Left lung (tissue), 14 donors: ENCODE measurements around the gene FUT8. TPM values are rescaled to one million over a fixed set of nuclear protein-coding genes. Genes with fewer than 3 reads are reported as not detected.

Experiments used
- ATAC-seq: fragments of 200-7000 bp; cut with Tn5 transposase; one replicate; pipeline ENCODE4 v1.9.1; 2020; ENCODE audit warnings: moderate library complexity
- DNase-seq, 4 donors: peaks; one replicate each; pipeline ENCODE4 v3.0.0-alpha.2; 2013 to 2020
- H3K27ac ChIP-seq, 2 donors: fragments of 200-600 bp; sonication (generic) in 1 of 2; one replicate each; pipeline versions ENCODE4 v1.5.0 to v1.8.0; 2020 to 2021
- H3K27me3 ChIP-seq, 2 donors: fragments of 200-600 bp; sonication (generic) in 1 of 2; one replicate each; pipeline versions ENCODE4 v1.5.0 to v1.8.0; 2020 to 2021
- H3K36me3 ChIP-seq, 2 donors: fragments of 200-600 bp; sonication (generic) in 1 of 2; one replicate each; pipeline versions ENCODE4 v1.5.0 to v1.8.0; 2020 to 2021
- H3K4me1 ChIP-seq, 2 donors: fragments of 200-600 bp; one replicate each; pipeline ENCODE4 v1.8.0; 2021
- H3K4me3 ChIP-seq, 2 donors: fragments of 200-600 bp; sonication (generic) in 1 of 2; one replicate each; pipeline versions ENCODE4 v1.5.0 to v1.8.0; 2020 to 2021; ENCODE audit warnings: mild to moderate bottlenecking in 1 of 2
- H3K9me3 ChIP-seq, 2 donors: fragments of 200-600 bp; sonication (generic) in 1 of 2; one replicate each; pipeline versions ENCODE4 v1.5.0 to v1.8.0; 2020 to 2021
- CTCF ChIP-seq, 2 donors: fragments of 200-600 bp; sonication (generic) in 1 of 2; IDR thresholded peaks; one replicate each; pipeline versions ENCODE4 v1.5.0 to v1.8.0; 2021; ENCODE audit warnings: antibody characterized with exemption in 2 of 2
- intact Hi-C, 2 donors: fragments of 100-400 bp; cut with DNase I; formaldehyde crosslinking; loops; one replicate each; pipeline versions ENCODE4 v1.11.2 to v1.14.2; 2022
- long read RNA-seq, 12 donors: library from polyadenylated mRNA in 2 of 12; unstranded in 2 of 12; transcript quantifications; one replicate each; pipeline ENCODE4 v2.0.0 and lab custom pipeline, GENCODE V29; 2019 to 2026
- polyA plus RNA-seq, 6 donors: library from polyadenylated mRNA; unstranded; fragments of 120-200 nt; gene quantifications; one replicate each; pipeline ENCODE4 v1.2.1, GENCODE V29; 2013; ENCODE audit not compliant: insufficient read length in 6 of 6
- total RNA-seq, 2 donors: library from RNA; stranded (reverse); fragmentation: NEBNext Ultra II Directional; extraction: Animal tissue kit (Norgen Biotek cat#: 25700); gene quantifications; one replicate each; pipeline ENCODE4 v1.2.1, GENCODE V29; 2021
- donor health status: DM: no; HTN: yes; CAD: no.
- donor health status: DM: no; HTN: no; CAD: no.

FUT8 gene
- 10 to 100 TPM; 40.2 to 41.1 TPM for total RNA-seq
- 10 to 100 TPM; 28.7 to 35.0 (median 32.0) TPM for polyA plus RNA-seq
- long read RNA-seq, donor 1, full-length matches to known transcripts = 3 of 3 reads
- long read RNA-seq, donor 1, partial matches to known transcripts = 0 of 3 reads
- long read RNA-seq, donor 1, other reads (novel, unspliced or antisense) = 0 of 3 reads
- long read RNA-seq, donor 2, full-length matches to known transcripts = 1 of 25 reads
- long read RNA-seq, donor 2, partial matches to known transcripts = 24 of 25 reads
- long read RNA-seq, donor 2, other reads (novel, unspliced or antisense) = 0 of 25 reads
- long read RNA-seq, donor 3, full-length matches to known transcripts = 3 of 8 reads
- long read RNA-seq, donor 3, partial matches to known transcripts = 0 of 8 reads
- long read RNA-seq, donor 3, other reads (novel, unspliced or antisense) = 5 of 8 reads
- long read RNA-seq, donor 4, partial matches to known transcripts = 2 of 4 reads
- long read RNA-seq, donor 4, other reads (novel, unspliced or antisense) = 2 of 4 reads
- long read RNA-seq, donor 5 = 0 reads
- long read RNA-seq, donor 6 = 0 reads
- long read RNA-seq, donor 7 = 0 reads
- long read RNA-seq, donor 8, full-length matches to known transcripts = 1 of 9 reads
- long read RNA-seq, donor 8, partial matches to known transcripts = 8 of 9 reads
- long read RNA-seq, donor 8, other reads (novel, unspliced or antisense) = 0 of 9 reads
- long read RNA-seq, donor 9 = 0 reads
- long read RNA-seq, donor 10, full-length matches to known transcripts = 1 of 3 reads
- long read RNA-seq, donor 10, partial matches to known transcripts = 1 of 3 reads
- long read RNA-seq, donor 10, other reads (novel, unspliced or antisense) = 1 of 3 reads
- long read RNA-seq, donor 11, partial matches to known transcripts = 0 of 1 reads
- long read RNA-seq, donor 11, other reads (novel, unspliced or antisense) = 0 of 1 reads
- long read RNA-seq, donor 12 = 0 reads

GRCh38 chr14:65412032-65412846 lies at the start of gene FUT8:
Gene FUT8 (plus strand): TSS chr14:65412730. CDS start chr14:65561564, 148,834 bp downstream.
- Histone ChIP-seq H3K4me1 (peaks cover 5 to 26% of the 10 kb centered on the region in 2 donors), H3K36me3 (no peaks in the 10 kb centered on the region), H3K27ac (peak within 1 kb of the TSS; percentile 94 to 96), H3K9me3 (no peaks in the 10 kb centered on the region), H3K27me3 (no peaks in the 10 kb centered on the region), H3K4me3 (peak within 1 kb of the TSS; percentile 86)
- TF ChIP-seq CTCF (IDR thresholded peaks at IDR 0.05) = peak; percentile 25 to 41
- intact Hi-C loops = loop anchor here in 1 of 2 donors (10.0 kb wide), 2 partner anchors 187 to 413 kb away; no protein-coding TSS in a partner anchor
- peak; percentile 91 for ATAC-seq
- peak; percentile 95 to 98 (median 96) for DNase-seq

- TF ChIP-seq CTCF (IDR thresholded peaks at IDR 0.05) = no peak
Measured at GRCh38 chr14:65366802-65367565, 45.5 kb upstream of the FUT8 start.

GRCh38 chr14:65369560-65369959 lies 43.0 kb upstream of the FUT8 start:
- intact Hi-C loops = no loop called here
- ATAC-seq = no peak
- no peaks in the 10 kb centered on the region for H3K4me1 ChIP-seq
- no peak for TF ChIP-seq CTCF (IDR thresholded peaks at IDR 0.05)
- no peaks in the 10 kb centered on the region for H3K27me3 ChIP-seq
- H3K36me3 ChIP-seq = no peaks in the 10 kb centered on the region
- no peak for DNase-seq
- H3K4me3 ChIP-seq = no peak overlapping the region
- no peak overlapping the region for H3K27ac ChIP-seq
- no peaks in the 10 kb centered on the region for H3K9me3 ChIP-seq

More at GRCh38 chr14:65366802-65367565, 45.5 kb upstream of the FUT8 start:
- Histone ChIP-seq H3K4me3 (no peak overlapping the region), H3K27me3 (no peaks in the 10 kb centered on the region), H3K4me1 (no peaks in the 10 kb centered on the region), H3K9me3 (no peaks in the 10 kb centered on the region), H3K36me3 (no peaks in the 10 kb centered on the region), H3K27ac (no peak overlapping the region)
- no peak for DNase-seq
- intact Hi-C loops = no loop called here
- ATAC-seq = no peak

GRCh38 chr14:65370801-65371248 lies 41.7 kb upstream of the FUT8 start:
- Histone ChIP-seq H3K4me1 (no peaks in the 10 kb centered on the region), H3K4me3 (no peak overlapping the region), H3K27me3 (no peaks in the 10 kb centered on the region), H3K36me3 (no peaks in the 10 kb centered on the region), H3K27ac (no peak overlapping the region), H3K9me3 (no peaks in the 10 kb centered on the region)
- intact Hi-C loops = no loop called here
- DNase-seq = no peak
- no peak for ATAC-seq
- TF ChIP-seq CTCF (IDR thresholded peaks at IDR 0.05) = no peak
